CD1c-positive myeloid dendritic cell (primary cell): ENCODE results near the gene ITSN1.
"Not testable (repeated sequence)": the region's sequence is repeated elsewhere in the genome, so short reads cannot be mapped to it uniquely, and the experiment has no call there.

Experiments used
- DNase-seq: peaks from one replicate; pipeline ENCODE4 v3.0.0-alpha.2; 2016; ENCODE audit errors: extremely low spot score

Gene ITSN1

DNA sequence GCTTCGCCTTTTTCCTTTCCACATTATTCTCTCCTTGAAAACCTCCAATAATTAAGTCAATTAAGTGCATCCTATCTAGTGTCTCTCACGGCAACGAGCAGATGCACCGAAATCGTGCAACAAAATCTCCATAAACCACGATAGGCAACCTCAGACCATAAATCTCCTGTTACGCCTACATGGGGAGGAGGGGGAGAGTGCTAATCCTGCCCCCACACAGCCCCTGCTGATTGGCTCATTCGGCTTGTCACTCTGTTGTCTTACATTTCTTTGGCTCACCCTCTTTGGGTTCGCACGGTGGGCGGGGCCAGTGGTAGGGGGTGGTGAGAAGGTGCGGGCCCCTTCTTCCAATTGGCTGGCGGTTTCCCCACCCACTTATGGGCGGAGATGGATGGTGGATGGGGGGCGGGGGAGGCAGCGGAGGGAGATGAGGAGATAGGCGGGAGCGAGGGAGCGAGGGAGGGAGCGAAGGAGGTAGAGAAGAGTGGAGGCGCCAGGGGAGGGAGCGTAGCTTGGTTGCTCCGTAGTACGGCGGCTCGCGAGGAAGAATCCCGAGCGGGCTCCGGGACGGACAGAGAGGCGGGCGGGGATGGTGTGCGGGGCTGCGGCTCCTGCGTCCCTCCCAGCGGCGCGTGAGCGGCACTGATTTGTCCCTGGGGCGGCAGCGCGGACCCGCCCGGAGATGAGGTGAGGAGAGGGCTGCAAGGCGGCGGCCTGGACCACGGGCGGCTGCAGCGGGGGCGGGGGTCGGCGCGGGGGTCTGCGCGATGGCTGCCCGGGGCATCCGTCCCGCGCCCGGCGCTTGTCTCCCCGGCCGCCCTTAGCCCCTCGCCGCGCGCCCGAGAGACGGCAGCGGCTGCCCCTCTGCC is at the start of gene ITSN1:
Gene ITSN1, plus strand, starts transcription at position 475 of the 869 bp plus-strand sequence. CDS start 76,328 bp downstream, outside the sequence.
- DNase-seq = peak; percentile 99

DNA sequence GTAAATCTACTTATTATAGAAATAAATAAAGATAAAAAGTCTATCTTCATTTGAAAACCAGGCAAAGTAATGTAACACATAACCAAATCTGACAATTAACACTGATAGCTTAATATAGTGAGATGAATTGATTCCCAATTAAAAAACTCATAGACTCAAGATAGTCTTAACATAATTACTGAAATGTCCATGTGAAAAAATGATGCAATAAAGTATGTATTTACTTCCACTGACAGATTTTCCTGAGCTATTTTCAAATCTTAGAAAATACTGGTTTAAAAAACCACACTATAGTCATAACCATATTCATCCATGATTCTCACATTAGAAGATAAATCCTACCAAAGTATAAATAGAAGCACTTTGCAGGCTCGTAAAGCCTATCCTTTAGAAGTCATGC is 44.2 kb upstream of the ITSN1 start:
- no peak for DNase-seq

DNA sequence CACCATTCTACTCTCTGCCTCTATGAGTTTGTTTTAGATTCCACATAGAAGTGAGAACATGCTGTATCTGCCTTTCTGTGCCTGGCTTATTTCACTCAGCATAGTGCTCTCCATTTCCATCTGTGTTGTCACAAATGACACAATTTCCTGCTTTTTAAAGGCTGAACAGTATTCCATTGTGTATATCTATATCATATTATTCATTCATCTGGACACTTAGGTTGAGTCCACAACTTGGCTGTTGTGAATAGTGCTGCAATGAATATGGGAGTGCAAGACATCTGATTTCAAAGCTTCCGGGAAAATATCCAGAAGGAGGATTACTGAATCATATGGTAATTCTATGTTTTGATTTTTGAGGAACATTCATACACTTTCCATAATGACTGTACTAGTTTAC is 33.7 kb upstream of the ITSN1 start:
- DNase-seq = no peak

DNA sequence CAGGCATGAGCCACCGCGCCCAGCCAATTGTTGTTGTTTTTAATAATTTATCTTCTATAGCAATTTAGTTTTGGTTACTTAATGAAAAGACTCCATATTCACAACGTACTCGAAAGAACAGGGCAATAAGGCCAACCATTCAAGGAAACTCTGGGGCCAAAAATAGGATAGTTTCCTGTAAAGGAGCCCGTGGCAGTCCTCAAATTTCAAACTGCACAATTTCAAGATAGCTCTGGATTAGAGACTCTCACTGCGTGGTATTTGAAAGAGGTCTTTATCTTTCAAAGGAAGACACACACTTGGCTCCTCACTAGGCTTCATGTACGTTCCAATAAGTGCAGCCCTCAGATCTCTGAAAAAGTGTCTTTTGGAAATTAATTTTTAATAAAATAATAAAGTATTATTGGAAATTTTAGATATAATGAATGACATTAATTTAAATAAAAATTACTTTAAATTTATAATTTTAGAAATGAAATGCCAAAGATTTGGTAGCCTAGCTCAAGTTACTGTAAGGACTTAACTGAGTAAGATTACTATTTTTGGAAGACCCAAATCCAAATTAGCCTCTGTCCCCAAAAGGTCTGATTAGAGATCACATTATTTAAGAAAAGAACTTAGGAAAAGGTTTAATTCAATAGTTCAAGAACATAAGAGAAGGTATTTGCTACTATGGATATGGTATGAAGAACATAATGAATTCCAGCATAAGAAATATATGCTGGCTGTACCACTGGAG is 31.1 kb upstream of the ITSN1 start:
- DNase-seq = no peak

DNA sequence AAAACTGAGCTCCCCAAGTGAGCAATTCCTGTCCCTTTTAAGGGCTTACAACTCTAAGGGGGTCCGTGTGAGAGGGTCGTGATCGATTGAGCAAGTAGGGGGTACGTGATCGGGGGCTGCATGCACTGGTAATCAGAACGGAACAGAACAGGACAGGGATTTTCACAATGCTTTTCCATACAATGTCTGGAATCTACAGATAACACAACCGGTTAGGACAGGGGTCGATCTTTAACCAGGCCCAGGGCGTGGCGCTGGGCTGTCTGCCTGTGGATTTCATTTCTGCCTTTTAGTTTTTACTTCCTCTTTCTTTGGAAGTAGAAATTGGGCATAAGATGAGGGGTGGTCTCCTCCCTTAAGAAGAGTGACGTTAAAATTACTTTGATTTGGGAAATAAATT is 24.7 kb upstream of the ITSN1 start:
- not testable (repeated sequence) for DNase-seq

DNA sequence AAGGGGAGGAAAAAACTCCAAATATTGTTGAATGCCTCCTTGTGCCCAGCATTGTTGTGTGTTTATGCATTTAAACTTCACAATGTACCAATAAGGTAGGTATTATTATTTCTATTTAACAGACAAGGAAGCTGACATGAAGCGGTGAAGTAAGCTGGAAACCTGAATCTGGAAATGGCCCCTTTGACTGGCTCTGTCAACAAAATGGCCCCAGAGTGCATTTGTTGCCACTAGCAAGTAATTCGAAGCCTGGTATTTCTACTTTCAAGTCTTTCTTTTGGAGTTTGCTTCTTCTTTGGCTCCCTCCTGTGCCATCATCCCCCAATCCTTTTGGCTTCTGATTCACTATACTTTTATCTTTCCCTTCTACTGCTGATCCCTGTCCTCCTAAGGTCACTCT is 23.9 kb upstream of the ITSN1 start:
- DNase-seq = no peak

DNA sequence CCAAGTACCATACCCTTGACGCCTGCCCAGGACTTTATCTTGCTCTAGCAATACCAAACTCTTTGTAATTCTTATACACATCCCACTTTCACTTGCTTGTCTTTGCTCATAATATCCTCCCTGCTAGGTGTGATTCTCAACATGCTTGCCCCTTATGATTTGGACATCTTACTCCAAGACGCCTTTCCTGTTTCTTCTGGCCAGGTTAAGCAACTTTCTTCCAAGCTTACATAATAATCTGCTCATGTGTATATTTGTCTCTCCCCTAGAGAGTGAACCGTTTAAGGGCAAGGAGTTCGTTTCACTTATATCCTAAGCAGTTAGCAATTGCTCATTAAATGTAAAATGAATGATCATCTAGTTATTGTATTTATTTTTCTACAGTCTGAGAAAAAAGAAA is 22.6 kb upstream of the ITSN1 start:
- DNase-seq = no peak

DNA sequence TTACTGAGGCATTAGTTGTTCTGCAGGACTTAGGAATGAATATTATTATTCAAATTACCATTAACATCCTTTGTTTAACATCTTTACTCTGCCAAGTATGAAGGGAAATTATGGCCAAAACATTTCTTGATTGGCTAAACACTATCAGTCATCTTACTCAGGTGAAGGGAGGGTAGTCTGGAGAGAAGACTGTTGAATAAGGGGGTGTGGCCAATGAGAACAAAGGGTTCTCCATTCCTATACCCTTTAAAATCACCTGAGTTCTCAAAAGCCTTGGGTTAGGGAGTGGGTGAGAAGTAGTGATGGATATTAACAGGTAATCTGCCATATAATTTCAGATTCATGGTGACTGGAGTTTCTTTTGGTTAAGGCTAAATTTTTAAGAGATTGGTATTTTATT is 20.0 kb upstream of the ITSN1 start:
- DNase-seq = no peak

DNA sequence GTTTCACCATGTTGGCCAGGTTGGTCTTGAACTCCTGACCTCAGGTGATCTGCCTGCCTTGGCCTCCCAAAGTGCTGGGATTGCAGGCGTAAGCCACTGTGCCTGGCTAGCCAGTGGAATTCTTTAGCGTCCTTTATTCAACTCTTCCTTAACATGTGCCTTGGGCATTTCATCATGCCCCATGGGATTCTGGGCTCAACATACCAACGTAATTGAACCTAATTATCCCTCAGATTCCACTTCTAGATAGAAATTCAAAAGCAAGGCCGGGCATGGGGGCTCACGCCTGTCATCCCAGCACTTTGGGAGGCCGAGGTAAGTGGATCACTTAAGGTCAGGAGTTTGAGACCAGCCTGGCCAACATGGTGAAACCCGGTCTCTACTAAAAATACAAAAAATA is 16.1 kb upstream of the ITSN1 start:
- not testable (repeated sequence) for DNase-seq

DNA sequence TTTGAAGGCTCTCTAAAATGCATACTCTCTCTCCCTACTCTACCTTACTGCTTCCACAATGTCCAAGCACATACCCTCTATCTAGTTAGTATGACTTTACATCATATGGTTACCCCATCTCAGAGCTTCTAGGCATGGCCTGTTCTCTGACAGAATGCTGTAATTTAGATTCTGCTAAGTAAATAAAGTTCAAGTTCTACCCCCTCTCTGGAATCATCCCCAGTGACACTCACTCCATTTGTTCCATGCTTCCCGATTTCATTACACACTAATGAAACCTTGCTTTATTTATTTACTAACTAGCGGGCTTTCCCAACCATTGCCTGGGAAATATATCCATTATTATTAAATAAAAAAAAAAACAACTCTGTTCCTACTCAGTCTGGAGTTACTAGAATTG is 8.0 kb upstream of the ITSN1 start:
- DNase-seq = no peak

DNA sequence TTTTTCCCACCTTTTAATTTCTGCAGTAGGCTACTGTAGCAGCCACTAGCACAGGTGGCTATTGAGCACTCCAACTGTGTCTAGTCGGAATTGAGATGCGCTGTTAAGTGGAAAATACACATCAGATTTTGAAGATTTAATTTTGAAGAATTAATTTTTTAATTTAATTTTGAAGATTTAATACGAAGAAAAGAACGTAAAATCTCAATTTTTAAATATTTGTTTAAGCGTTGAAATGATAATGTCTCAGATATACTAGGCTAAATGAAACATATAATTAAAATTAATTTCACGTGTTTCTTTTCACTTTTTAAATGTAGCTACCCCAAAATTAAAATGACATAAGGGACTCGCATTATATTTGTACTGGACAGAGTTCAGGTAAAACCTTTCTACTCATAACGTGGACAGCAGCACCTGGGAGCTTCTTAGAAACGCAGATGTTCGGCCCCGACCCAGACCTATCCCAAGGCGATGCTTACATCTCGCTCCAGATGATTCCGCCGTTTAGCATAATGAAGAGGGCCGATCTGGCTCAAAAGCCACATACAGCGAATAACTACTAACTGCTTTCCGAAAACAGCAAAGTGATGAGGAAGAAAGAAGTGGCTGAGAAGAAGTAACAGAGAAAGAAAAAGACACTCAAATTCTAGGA is 1.5 kb upstream of the ITSN1 start:
- DNase-seq = no peak

DNA sequence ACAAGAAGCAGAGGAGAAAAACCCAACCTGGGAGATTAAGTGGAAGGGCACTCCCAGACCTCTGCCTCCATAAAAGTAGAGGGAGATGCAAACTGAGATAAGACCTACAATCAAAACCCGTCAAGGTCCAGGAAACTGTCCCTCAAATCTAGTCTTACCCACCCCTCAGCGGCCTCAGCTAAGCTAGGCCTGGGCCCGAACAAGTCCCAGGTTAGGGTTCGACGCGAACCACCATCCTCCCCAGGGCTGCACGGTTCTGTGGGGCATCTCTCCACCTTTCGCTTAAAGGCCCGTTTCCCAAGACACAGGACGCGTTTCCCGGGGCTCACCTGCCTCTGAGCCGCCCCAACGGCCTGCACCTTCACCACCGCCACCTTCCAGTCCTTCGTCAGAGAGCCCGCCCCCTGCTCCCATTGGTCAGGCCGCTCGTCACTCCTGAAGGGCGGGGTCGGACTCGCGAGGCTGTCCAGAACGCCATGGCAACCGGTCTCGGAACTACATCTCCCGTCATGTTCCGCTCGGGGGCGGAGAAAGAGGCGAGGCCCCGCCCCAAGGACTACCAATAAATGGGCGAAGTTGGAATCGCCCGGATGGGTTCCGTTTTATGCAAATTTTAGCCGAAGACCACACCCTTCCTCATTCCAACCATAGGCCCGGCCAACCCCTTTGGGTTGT is 812 bp upstream of the ITSN1 start, which contains the start of gene CRYZL1:
Gene CRYZL1, minus strand, starts transcription at position 390 of the 675 bp plus-strand sequence. CDS start 10,190 bp downstream, outside the sequence.
- peak; percentile 100 for DNase-seq

DNA sequence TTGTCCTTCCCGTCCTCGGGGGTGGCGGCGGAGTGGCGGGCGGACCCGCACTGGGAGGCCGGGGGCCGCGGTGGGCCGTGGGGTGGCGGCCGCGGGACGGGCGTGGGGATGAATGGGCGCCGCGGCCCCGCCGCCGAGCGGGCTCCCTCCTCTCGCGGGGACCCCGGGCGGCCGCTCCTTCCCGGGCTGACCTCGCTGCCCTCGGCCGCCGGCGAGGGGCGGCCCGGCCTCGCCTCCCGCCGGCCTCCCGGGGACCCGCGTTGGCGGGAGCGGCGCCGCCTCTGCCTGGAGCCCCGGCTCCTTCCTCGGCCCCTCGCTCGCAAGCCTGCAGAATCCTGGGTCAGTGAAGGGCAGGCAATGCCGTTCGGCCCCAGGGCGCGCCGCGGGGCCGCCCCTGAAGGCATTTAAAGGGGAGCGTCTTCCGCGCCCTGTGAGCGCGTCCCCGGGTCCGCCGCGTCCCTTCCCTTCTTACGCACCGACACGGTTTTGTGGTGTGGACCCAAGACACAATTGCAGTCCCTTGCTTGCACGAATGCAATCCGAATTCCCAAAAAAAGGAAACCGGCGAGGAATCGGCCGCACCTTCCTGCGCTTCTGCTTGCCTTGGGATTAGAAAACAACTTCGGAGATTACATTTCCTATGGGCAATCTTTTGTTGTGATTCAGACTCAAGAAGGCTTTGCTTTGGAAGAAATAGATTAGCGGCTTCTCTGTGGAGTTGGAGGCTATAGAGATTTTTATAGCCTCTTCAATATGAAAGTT is 776 bp downstream of the ITSN1 start:
- peak; percentile 35 for DNase-seq

DNA sequence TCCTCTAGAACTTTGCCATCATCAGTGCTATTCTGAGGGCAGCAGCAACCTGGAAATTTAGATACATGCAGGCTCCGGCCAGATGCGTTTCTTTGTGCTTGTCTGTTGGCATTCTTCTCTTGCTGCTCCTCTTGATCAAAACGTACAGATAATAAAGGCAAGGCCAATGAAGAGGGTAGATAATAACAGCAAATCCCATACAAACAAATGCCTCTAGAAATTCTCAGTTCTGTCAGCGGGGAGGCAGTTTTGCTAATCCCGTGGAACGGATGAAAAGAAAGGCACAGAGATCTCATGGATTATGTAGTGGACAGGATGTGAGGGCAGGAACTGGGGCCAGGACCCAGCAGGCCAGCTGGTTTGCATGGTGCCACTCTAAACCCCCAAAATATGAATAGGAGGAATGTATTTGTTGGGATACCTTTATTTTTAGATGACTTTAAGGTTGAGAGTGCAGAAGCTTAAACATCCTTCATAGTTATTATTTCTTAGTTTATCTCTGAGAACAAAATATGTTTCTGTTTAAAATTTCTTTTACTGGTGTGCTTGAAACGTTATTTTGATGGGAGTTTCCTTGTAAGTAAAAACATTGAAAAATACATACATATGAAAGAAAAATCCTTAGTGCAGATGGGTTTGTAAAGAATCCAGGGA is 1.5 kb downstream of the ITSN1 start:
- DNase-seq = no peak

DNA sequence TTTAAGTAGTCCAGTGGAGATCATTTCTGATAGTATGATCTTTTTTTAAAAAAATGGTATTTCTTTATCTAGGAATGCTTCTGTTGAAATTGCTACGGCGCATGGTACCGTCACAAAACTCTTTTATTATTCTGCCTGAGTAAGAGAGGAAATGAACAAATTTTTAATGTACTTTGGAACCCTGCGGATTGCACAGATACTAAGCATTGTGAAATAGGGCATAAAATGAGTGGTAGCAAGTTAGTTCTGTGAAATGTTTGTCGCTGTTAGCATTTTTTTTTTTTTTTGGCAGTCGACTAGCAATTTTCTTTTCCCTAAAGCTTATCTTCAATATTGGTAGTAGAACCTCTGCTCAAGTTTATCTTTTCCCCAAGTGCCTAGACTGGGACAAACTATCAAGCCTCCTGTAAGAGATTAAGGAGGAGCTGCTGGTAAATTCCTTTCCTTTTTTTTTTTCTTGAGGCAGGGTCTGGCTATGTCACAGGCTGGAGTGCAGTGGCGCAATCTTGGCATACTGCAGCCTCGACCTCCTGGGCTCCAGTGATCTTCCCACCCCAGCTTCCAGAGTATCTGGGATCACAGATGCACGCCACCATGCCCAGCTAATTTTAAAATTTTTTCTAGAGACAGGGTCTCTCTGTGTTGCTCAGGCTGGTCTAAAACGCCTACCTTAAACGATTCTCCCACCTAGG is 2.2 kb downstream of the ITSN1 start:
- DNase-seq = peak; percentile 68

DNA sequence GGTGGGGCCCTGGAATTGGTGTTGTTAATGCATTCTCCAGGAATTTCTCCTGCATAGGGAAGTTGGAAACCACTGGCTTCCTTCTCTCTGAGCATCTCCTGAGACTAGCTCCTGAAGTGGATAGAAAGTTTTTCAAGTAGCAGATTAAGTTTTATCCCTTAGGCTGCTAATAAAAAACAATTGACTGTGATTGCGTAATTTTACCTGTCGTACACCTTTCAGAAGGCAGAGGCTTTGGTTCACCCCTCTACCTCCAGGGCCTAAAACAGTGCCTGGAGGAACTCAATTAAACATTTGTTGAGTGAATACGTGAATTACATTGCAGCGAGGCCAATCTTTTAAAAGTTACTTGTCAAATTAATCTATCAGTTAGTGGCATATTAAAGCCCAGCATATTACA is 3.4 kb downstream of the ITSN1 start:
- DNase-seq = peak; percentile 15

DNA sequence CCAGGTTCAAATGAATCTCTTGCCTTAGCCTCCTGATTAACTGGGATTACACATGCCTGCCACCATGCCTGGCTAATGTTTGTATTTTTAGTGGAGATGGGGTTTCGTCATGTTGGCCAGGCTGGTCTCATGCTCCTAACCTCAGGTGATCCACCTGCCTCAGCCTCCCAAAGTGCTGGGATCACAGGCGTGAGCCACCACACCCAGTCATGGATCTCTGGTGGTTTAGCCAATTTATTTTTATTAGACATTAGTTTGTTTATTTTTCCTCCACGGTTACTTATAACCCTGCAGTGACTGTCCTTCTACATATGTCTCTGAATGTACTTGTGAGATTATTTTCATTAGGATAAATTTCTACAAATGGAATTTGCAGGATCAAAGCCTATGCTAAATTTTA is 5.3 kb downstream of the ITSN1 start:
- no peak for DNase-seq

DNA sequence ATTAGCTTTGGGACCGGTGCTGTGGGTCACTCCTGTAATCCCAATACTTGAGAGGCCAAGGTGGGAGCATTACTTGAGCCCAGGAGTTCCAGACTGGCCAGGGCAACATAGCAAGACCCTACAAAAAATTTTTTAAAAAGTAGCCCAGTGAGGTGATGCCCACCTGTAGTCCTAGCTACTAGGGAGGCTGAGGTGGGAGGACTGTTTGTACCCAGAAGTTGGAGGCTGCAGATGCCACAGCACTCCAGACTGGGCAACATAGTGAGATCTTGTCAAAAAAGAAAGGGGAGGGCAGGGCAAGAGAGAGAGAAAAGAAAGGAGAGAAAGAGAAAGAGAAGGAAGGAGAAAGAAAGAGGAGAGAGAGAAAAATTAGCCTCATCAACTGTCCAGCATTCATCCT is 6.3 kb downstream of the ITSN1 start:
- no peak for DNase-seq

DNA sequence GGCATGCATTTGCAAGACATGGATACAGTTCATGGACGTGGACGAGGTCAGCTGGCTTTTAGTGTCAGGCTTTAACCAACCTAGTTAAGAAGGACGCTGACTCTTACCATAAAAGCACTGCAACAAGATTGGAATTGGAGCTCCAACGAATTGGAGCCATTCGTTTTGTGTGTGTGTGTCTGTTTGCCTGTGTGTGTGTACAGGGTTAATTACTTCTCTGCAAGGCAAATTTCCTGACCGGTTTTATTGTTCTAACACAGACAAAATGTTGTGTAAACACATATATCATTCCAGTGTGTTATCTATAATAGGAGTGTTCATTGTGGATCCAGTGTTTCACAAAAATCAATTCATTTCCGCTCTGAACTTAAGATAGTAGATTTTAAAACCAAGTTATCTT is 7.9 kb downstream of the ITSN1 start:
- DNase-seq = no peak

DNA sequence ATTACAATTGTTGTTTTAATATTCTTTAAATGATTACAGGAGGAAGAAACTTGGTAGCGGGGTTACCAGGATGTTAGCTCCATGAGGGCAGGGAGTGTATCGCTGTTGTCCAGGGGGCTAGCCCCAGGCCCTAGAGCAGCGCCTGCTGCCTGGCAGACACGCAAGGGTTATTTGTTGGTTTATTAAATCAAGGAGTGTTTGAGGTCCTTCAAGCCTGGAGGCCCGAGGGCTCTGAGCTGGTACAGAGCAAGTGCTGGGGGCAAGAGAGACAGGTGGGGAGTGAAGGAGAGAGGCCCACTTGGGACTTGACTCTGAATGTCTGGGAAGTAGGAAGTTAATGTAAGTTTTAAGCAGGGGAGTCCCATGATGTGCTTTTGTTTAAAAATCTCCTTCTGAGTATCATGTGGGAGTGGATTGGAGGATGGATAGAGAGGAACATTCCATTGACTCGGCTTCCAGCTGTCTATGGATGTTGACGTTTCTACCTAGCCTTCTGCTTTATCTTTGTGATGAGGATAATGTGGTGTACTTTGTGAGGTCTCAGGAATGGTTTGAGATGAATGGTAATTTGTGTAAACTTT is 8.7 kb downstream of the ITSN1 start:
- no peak for DNase-seq
